ENCODE measurements around the gene CCDC9.

CCDC9 gene

DNA sequence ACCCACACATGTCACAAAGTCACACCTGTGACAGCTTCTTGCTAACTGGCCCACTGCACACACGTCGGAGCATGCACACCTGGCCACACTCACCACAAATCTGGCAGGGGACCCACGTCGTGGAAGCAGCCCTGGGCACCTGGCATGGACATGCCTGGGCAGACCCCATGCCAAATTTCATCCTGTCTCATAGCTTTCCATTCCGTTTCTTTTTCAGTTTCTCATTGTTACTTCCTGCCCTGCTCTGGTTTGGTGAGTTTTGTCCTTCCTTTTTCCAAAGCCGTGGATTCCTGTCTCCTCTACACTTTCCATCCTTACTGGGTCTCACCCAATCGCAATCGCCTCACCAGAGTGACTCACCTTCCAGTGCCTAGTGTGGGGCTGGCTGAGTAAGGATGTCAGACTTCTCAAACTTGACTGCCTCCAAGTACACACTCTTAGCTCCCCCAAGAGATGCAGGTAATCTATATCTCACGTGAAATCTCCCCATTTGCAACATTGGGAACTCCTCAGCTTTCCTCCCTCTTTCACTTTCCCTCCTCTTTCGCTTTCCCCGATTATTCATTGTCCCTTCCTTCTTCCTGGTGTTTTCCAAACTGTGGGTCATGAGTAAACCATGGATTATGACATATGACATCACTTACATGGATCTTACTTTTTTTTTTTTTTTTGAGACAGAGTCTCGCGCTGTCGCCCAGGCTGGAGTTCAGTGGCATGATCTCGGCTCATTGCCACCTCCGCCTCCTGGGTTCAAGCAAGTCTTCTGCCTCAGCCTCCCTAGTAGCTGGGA is 23.7 kb upstream of the CCDC9 start:
- peaks cover 11% of the 10 kb centered on the region for H3K4me1 ChIP-seq
- H3K4me2 ChIP-seq (ENCODE audit: low read length) = no peak overlapping the region
- no peaks in the 10 kb centered on the region for H3K36me3 ChIP-seq (ENCODE audit: control insufficient read depth, insufficient read depth, low read length)
- H3K9ac ChIP-seq = no peak overlapping the region
- H3K27me3 ChIP-seq (ENCODE audit: control insufficient read depth, insufficient read depth, low read length) = no peaks in the 10 kb centered on the region
- no peak overlapping the region for H3K4me3 ChIP-seq (ENCODE audit: low read depth, low read length)
- H3K27ac ChIP-seq = no peak overlapping the region
- H3K79me2 ChIP-seq = no peaks in the 10 kb centered on the region
- H2AFZ ChIP-seq = no peak overlapping the region
- TF ChIP-seq, protein P1, sequence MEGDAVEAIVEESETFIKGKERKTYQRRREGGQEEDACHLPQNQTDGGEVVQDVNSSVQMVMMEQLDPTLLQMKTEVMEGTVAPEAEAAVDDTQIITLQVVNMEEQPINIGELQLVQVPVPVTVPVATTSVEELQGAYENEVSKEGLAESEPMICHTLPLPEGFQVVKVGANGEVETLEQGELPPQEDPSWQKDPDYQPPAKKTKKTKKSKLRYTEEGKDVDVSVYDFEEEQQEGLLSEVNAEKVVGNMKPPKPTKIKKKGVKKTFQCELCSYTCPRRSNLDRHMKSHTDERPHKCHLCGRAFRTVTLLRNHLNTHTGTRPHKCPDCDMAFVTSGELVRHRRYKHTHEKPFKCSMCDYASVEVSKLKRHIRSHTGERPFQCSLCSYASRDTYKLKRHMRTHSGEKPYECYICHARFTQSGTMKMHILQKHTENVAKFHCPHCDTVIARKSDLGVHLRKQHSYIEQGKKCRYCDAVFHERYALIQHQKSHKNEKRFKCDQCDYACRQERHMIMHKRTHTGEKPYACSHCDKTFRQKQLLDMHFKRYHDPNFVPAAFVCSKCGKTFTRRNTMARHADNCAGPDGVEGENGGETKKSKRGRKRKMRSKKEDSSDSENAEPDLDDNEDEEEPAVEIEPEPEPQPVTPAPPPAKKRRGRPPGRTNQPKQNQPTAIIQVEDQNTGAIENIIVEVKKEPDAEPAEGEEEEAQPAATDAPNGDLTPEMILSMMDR (IDR thresholded peaks at IDR 0.05) = no peak
- no peaks in the 10 kb centered on the region for H3K9me3 ChIP-seq (ENCODE audit: control insufficient read depth, low read length)

DNA sequence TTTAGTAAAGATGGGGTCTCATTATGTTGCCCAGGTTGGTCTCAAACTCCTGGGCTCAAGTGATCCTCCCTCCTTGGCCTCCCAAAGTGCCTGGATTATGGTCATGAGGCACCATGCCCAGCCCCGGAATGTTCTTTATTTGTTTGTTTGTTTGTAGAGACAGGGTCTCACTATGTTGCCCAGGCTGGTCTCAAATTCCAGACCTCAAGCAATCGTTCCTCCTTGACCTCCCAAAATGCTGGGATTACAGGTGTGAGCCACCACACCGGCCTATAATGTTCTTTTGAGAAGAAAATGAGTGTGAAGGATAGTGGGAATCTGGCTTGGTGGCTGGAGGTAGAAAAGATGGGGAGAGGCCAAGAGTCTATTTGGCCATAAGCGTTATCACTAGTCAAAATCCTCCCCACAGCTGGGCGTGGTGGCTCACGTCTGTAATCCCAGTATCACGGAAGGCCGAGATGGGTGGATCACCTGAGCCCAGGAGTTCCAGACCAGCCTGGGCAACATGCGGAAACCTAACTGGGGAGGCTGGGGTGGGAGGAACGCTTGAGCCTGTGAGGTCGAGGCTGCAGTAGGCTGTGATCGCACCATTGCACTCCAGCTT is 20.2 kb upstream of the CCDC9 start:
- H3K27ac ChIP-seq = no peak overlapping the region
- no peaks in the 10 kb centered on the region for H3K79me2 ChIP-seq
- peaks cover 11% of the 10 kb centered on the region for H3K4me1 ChIP-seq
- no peak overlapping the region for H3K4me3 ChIP-seq (ENCODE audit: low read depth, low read length)
- no peaks in the 10 kb centered on the region for H3K36me3 ChIP-seq (ENCODE audit: control insufficient read depth, insufficient read depth, low read length)
- H3K4me2 ChIP-seq (ENCODE audit: low read length) = no peak overlapping the region
- H3K9me3 ChIP-seq (ENCODE audit: control insufficient read depth, low read length) = no peaks in the 10 kb centered on the region
- no peak overlapping the region for H3K9ac ChIP-seq
- TF ChIP-seq, protein P1 (IDR thresholded peaks at IDR 0.05) = no peak
- no peak overlapping the region for H2AFZ ChIP-seq
- H3K27me3 ChIP-seq (ENCODE audit: control insufficient read depth, insufficient read depth, low read length) = no peaks in the 10 kb centered on the region

DNA sequence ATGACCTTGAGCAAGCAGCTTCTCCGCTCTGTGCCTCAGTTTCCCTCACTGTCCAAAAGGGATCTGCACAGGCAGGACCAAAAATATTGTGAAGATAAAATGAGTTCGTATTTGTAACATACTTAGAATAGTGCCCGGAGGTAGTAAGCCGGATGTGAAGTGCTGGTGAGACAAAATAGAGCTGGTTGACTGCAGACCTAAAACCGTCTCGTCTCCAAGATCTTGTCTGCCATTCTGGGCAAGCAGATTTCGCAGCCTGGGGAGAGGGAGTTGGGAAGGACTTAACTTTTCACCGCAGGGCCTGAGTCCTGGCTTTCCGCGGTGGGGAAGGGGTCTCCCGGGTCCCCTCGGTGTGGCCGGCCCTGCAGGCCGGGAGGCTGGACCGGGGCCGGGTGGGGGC is 17.2 kb upstream of the CCDC9 start:
- Histone ChIP-seq H2AFZ (peak overlapping the region; percentile 51), H3K4me2 (ENCODE audit: low read length) (peak overlapping the region; percentile 77), H3K9ac (no peak overlapping the region), H3K9me3 (ENCODE audit: control insufficient read depth, low read length) (no peaks in the 10 kb centered on the region), H3K27me3 (ENCODE audit: control insufficient read depth, insufficient read depth, low read length) (no peaks in the 10 kb centered on the region), H3K4me3 (ENCODE audit: low read depth, low read length) (no peak overlapping the region), H3K79me2 (no peaks in the 10 kb centered on the region), H3K27ac (no peak overlapping the region), H3K36me3 (ENCODE audit: control insufficient read depth, insufficient read depth, low read length) (no peaks in the 10 kb centered on the region), H3K4me1 (peaks cover 12% of the 10 kb centered on the region)
- TF ChIP-seq, protein P1 (IDR thresholded peaks at IDR 0.05) = no peak

DNA sequence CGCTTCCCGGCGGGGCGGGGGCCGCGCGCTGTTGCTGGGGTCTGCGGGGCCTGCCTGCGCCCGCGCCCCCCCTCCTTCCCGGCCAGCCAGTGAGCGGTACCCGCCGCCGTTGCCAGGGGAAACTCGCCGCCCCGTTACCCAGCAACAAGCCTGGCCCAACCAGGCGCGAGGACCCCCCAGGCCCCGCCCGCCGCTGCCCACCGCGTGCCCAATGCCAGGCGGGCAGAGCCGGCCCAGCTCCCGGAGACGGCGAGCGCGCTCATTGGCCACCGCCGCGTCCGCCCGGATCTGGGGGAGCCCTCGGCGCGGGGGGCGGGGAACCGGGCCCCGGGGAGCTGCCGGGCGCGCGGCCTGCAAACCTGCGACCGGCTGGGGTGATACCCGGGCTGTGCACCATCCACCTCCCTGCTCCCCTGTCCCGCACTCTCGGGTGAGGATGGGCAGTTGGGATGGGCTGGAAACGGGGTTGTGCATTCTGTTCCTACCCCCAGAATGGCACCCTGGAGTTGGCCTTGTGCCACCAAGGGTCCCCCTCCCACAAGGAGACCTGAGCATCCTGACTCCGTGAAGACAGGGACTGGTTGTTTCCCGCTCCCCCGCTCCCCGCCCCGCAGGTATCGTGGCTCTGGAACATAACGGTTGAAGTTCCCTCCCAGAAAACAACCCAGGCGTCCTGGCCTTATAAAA is 16.6 kb upstream of the CCDC9 start:
- Histone ChIP-seq H3K36me3 (ENCODE audit: control insufficient read depth, insufficient read depth, low read length) (no peaks in the 10 kb centered on the region), H3K79me2 (no peaks in the 10 kb centered on the region), H3K27me3 (ENCODE audit: control insufficient read depth, insufficient read depth, low read length) (no peaks in the 10 kb centered on the region), H3K4me3 (ENCODE audit: low read depth, low read length) (peak overlapping the region; percentile 27), H3K4me1 (peaks cover 12% of the 10 kb centered on the region), H3K9me3 (ENCODE audit: control insufficient read depth, low read length) (no peaks in the 10 kb centered on the region), H3K9ac (no peak overlapping the region), H3K27ac (no peak overlapping the region), H2AFZ (no peak overlapping the region), H3K4me2 (ENCODE audit: low read length) (peak overlapping the region; percentile 57)
- TF ChIP-seq, protein P1 (IDR thresholded peaks at IDR 0.05) = no peak
